ENCODE data around the gene MRPL19. TPM values are rescaled to one million over a fixed set of nuclear protein-coding genes. Genes with fewer than 3 reads are reported as not detected.

The MRPL19 gene
- total RNA-seq, 1 experiment from 2014 or later, result 73.0 TPM

DNA sequence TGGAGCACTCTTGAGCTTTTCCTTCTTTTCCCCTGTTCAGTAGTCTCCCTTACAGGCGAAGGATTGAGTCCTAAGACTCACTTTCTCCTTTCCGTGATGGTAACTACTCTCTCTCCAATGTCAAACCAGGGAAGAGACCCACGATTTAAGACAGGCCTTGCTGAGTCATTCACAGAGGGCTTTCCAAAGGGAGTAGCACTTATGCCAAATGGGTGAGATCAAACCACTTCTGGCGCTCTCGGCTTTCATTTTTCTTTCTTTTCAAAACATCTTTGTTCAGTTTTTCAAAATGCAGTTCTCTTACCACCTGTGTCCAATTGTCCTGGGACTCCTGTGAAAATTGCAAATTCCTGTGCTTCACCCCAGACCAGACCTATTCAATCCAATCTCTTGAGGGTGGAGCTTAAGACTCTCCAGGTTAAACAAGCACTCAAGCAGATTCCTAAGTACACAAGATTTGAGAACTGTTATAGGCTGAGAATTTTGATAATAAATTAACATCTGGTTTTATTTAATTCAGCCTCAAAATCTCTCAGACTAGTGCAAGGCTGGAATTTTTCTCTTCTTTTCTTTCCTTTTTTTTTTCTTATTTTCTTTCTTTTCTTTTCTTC lies 14.4 kb upstream of the MRPL19 start:
- 0 out of 2 replicates have a peak, but pooled peaks cover 4% of the 10 kb centered on the region for H3K27me3 Mint-ChIP-seq (ENCODE audit: low read depth)
- no peaks in the 10 kb centered on the region for H3K36me3 Mint-ChIP-seq (ENCODE audit: insufficient read depth in 1 of 3, low read depth in 3 of 3)

More for the DNA sequence above, 14.4 kb upstream of the MRPL19 start:
- no peaks in the 10 kb centered on the region for H3K9me3 ChIP-seq (ENCODE audit: control insufficient read depth, low read depth, low read length)
- no peak overlapping the region for H4K5ac ChIP-seq (ENCODE audit: insufficient read length, low read depth, low read length)
- no peak overlapping the region for H3K56ac ChIP-seq (ENCODE audit: insufficient read length, low read depth, low read length)
- H2AFZ ChIP-seq (ENCODE audit: low read length), result peak overlapping the region; percentile 57
- no peak overlapping the region for H3K4me3 Mint-ChIP-seq
- DNase-seq, result no peak
- no peak overlapping the region for H3T11ph ChIP-seq (ENCODE audit: low read length)
- no peak overlapping the region for H3K23ac ChIP-seq (ENCODE audit: insufficient read length, low read depth, low read length)
- H3K4me2 ChIP-seq (ENCODE audit: insufficient read depth, insufficient read length, low read length), result no peak overlapping the region
- H4K91ac ChIP-seq (ENCODE audit: insufficient read length, low read depth, low read length), result no peak overlapping the region
- no peak overlapping the region for H3K4ac ChIP-seq (ENCODE audit: low read depth, low read length)
- H2BK120ac ChIP-seq (ENCODE audit: low read depth, low read length, poor library complexity, severe bottlenecking), result no peak overlapping the region
- H3K9ac ChIP-seq (ENCODE audit: extremely low read depth, insufficient read length, low read length), result no peak overlapping the region
- WGBS (ENCODE audit: extremely low coverage, insufficient read length, low lambda C conversion rate), result no CpG with 5 or more reads among the region's 5 CpGs
- no peak overlapping the region for H2BK20ac ChIP-seq (ENCODE audit: low read depth, low read length, poor library complexity, severe bottlenecking)
- TF ChIP-seq, protein P1, sequence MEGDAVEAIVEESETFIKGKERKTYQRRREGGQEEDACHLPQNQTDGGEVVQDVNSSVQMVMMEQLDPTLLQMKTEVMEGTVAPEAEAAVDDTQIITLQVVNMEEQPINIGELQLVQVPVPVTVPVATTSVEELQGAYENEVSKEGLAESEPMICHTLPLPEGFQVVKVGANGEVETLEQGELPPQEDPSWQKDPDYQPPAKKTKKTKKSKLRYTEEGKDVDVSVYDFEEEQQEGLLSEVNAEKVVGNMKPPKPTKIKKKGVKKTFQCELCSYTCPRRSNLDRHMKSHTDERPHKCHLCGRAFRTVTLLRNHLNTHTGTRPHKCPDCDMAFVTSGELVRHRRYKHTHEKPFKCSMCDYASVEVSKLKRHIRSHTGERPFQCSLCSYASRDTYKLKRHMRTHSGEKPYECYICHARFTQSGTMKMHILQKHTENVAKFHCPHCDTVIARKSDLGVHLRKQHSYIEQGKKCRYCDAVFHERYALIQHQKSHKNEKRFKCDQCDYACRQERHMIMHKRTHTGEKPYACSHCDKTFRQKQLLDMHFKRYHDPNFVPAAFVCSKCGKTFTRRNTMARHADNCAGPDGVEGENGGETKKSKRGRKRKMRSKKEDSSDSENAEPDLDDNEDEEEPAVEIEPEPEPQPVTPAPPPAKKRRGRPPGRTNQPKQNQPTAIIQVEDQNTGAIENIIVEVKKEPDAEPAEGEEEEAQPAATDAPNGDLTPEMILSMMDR (conservative IDR thresholded peaks at IDR 0.05), result no peak
- no peak overlapping the region for H3K27ac ChIP-seq (ENCODE audit: insufficient read length, low read depth, low read length)
- no peak overlapping the region for H4K8ac ChIP-seq (replicated peaks; ENCODE audit: insufficient read length, low read depth, low read length)
- no peak overlapping the region for H2BK12ac ChIP-seq (ENCODE audit: insufficient read length, low read depth, low read length)
- H3K4me1 ChIP-seq (ENCODE audit: insufficient read depth, low read length), result no peaks in the 10 kb centered on the region
- no peak overlapping the region for H3K14ac ChIP-seq (ENCODE audit: insufficient read depth, low read length)
- peaks cover 8 to 10% of the 10 kb centered on the region in 2 experiments for H3K4me1 Mint-ChIP-seq
- H3K79me2 ChIP-seq (ENCODE audit: insufficient read depth, low read length), result no peaks in the 10 kb centered on the region; the same call in 1 of the 2 replicates
- H4K20me1 ChIP-seq (ENCODE audit: control insufficient read depth, insufficient read depth, insufficient read length), result no peaks in the 10 kb centered on the region
- no peak overlapping the region for H2BK15ac ChIP-seq (ENCODE audit: low read depth, low read length)
- H3K27me3 ChIP-seq (ENCODE audit: insufficient read depth, low read length), result no peaks in the 10 kb centered on the region
- H3K23me2 ChIP-seq (ENCODE audit: insufficient read length, low read depth, low read length, poor library complexity, severe bottlenecking), result no peaks in the 10 kb centered on the region
- no peaks in the 10 kb centered on the region for H3K79me1 ChIP-seq (ENCODE audit: insufficient read depth, low read depth, low read length, poor library complexity, severe bottlenecking)
- H2AK5ac ChIP-seq (ENCODE audit: insufficient read length, low read length), result no peak overlapping the region
- H2BK5ac ChIP-seq (ENCODE audit: insufficient read length, low read length), result no peak overlapping the region
- H3K18ac ChIP-seq (ENCODE audit: insufficient read length, low read depth, low read length), result no peak overlapping the region
- H3K9me3 Mint-ChIP-seq, result no peaks in the 10 kb centered on the region
- H3K27ac Mint-ChIP-seq, result peak overlapping the region in 1 of 3 experiments; percentile 35; a peak in 1 of 7 replicates
